H9 (cell line): ENCODE data around the gene CYB5RL. TPM values are rescaled to one million over a fixed set of nuclear protein-coding genes. Genes with fewer than 3 reads are reported as not detected.

Experiments used
- DNase-seq: peaks from one replicate; pipeline ENCODE4 v3.0.0-alpha.2; 2017
- H2AFZ ChIP-seq: one replicate; pipeline ENCODE4 v1.6.1; 2013; ENCODE audit warnings: mild to moderate bottlenecking, low read length, control low read depth, moderate library complexity
- H2AK5ac ChIP-seq: 2 replicates; pipeline ENCODE4 v1.6.1; 2013; ENCODE audit warnings: low read length, control low read depth, mixed read lengths; ENCODE audit not compliant: insufficient read length
- H2BK120ac ChIP-seq: one replicate; pipeline ENCODE4 v1.6.1; 2013; ENCODE audit warnings: low read depth, mild to moderate bottlenecking, low read length, control low read depth, inconsistent platforms; ENCODE audit not compliant: poor library complexity, severe bottlenecking
- H2BK12ac ChIP-seq: 2 replicates; pipeline ENCODE4 v1.6.1; 2013; ENCODE audit warnings: low read length, control low read depth, mixed read lengths, low read depth; ENCODE audit not compliant: insufficient read length
- H2BK15ac ChIP-seq: 2 replicates; pipeline ENCODE4 v1.6.1; 2013; ENCODE audit warnings: low read depth, low read length, control low read depth
- H2BK20ac ChIP-seq: one replicate; pipeline ENCODE4 v1.6.1; 2013; ENCODE audit warnings: low read depth, mild to moderate bottlenecking, low read length, control low read depth, inconsistent platforms; ENCODE audit not compliant: poor library complexity, severe bottlenecking
- H2BK5ac ChIP-seq: 2 replicates; pipeline ENCODE4 v1.6.1; 2013; ENCODE audit warnings: low read length, control low read depth, mixed read lengths; ENCODE audit not compliant: insufficient read length
- H3K14ac ChIP-seq: 2 replicates; pipeline ENCODE4 v1.6.1; 2013; ENCODE audit warnings: low read length, control low read depth; ENCODE audit not compliant: insufficient read depth
- H3K18ac ChIP-seq: 2 replicates; pipeline ENCODE4 v1.6.1; 2013; ENCODE audit warnings: low read depth, mild to moderate bottlenecking, mixed read lengths, low read length, control low read depth; ENCODE audit not compliant: insufficient read length
- H3K23ac ChIP-seq: 2 replicates; pipeline ENCODE4 v1.6.1; 2013; ENCODE audit warnings: low read length, control low read depth, mixed read lengths, low read depth; ENCODE audit not compliant: insufficient read length
- H3K23me2 ChIP-seq: 2 replicates; pipeline ENCODE4 v1.6.1; 2013; ENCODE audit warnings: low read depth, mild to moderate bottlenecking, mixed read lengths, low read length, control low read depth; ENCODE audit not compliant: insufficient read length, poor library complexity, severe bottlenecking
- H3K27ac ChIP-seq: 2 replicates; pipeline ENCODE4 v1.5.1; 2013; ENCODE audit warnings: low read length, control low read depth, mixed read lengths, low read depth; ENCODE audit not compliant: insufficient read length
- H3K27me3 ChIP-seq: 2 replicates; pipeline ENCODE4 v1.6.1; 2013; ENCODE audit warnings: low read length, control low read depth, inconsistent platforms; ENCODE audit not compliant: insufficient read depth
- H3K4ac ChIP-seq: 2 replicates; pipeline ENCODE4 v1.6.1; 2013; ENCODE audit warnings: low read depth, mild to moderate bottlenecking, control low read depth, inconsistent platforms, low read length, moderate library complexity
- H3K4me1 ChIP-seq: 2 replicates; pipeline ENCODE4 v1.6.1; 2013; ENCODE audit warnings: low read length, control low read depth, inconsistent platforms; ENCODE audit not compliant: insufficient read depth
- H3K4me2 ChIP-seq: 2 replicates; pipeline ENCODE4 v1.6.1; 2013; ENCODE audit warnings: low read length, control low read depth, mixed read lengths; ENCODE audit not compliant: insufficient read length, insufficient read depth
- H3K56ac ChIP-seq: 2 replicates; pipeline ENCODE4 v1.6.1; 2013; ENCODE audit warnings: low read depth, mild to moderate bottlenecking, mixed read lengths, low read length, control low read depth; ENCODE audit not compliant: insufficient read length
- H3K79me1 ChIP-seq: 2 replicates; pipeline ENCODE4 v1.6.1; 2013; ENCODE audit warnings: low read depth, mild to moderate bottlenecking, moderate library complexity, low read length, control low read depth, inconsistent platforms; ENCODE audit not compliant: insufficient read depth, poor library complexity, severe bottlenecking
- H3K79me2 ChIP-seq: 2 replicates; pipeline ENCODE4 v1.6.1; 2013; ENCODE audit warnings: low read length, control low read depth, inconsistent platforms; ENCODE audit not compliant: insufficient read depth
- H3K9ac ChIP-seq: 2 replicates; pipeline ENCODE4 v1.6.1; 2013; ENCODE audit warnings: low read length, control low read depth, mixed read lengths; ENCODE audit not compliant: insufficient read length; ENCODE audit errors: extremely low read depth
- H3K9me3 ChIP-seq: one replicate; pipeline ENCODE4 v1.6.1; 2013; ENCODE audit warnings: low read depth, low read length, inconsistent platforms; ENCODE audit not compliant: control insufficient read depth
- H3T11ph ChIP-seq: one replicate; pipeline ENCODE4 v1.6.1; 2013; ENCODE audit warnings: mild to moderate bottlenecking, low read length, control low read depth, inconsistent platforms
- H4K20me1 ChIP-seq: one replicate; pipeline ENCODE4 v1.6.1; 2013; ENCODE audit not compliant: control insufficient read depth, insufficient read length, insufficient read depth
- H4K5ac ChIP-seq: 2 replicates; pipeline ENCODE4 v1.6.1; 2013; ENCODE audit warnings: low read depth, mild to moderate bottlenecking, mixed read lengths, low read length, control low read depth; ENCODE audit not compliant: insufficient read length
- H4K8ac ChIP-seq: replicated peaks from 2 replicates; pipeline ENCODE4 v1.6.1; 2013; ENCODE audit warnings: low read length, control low read depth, mixed read lengths, low read depth; ENCODE audit not compliant: insufficient read length
- H4K91ac ChIP-seq: 2 replicates; pipeline ENCODE4 v1.6.1; 2013; ENCODE audit warnings: low read depth, mild to moderate bottlenecking, moderate library complexity, mixed read lengths, low read length, control low read depth; ENCODE audit not compliant: insufficient read length
- H3K27ac Mint-ChIP-seq, 3 experiments: 2 replicates in 2 of 3; 3 replicates in 1 of 3; pipeline ENCODE4 v1.8.0; 2020 to 2021; ENCODE audit warnings: mixed read lengths in 3 of 3, mild to moderate bottlenecking in 1 of 3, moderate library complexity in 1 of 3
- H3K27me3 Mint-ChIP-seq: 2 replicates; pipeline ENCODE4 v1.8.0; 2021; ENCODE audit warnings: low read depth, mild to moderate bottlenecking, moderate library complexity, mixed read lengths
- H3K36me3 Mint-ChIP-seq, 3 experiments: 2 replicates in 2 of 3; 3 replicates in 1 of 3; pipeline ENCODE4 v1.8.0; 2020 to 2021; ENCODE audit warnings: low read depth in 3 of 3, mixed read lengths in 3 of 3; ENCODE audit not compliant: insufficient read depth in 1 of 3
- H3K4me1 Mint-ChIP-seq, 2 experiments: 2 replicates each; pipeline ENCODE4 v1.8.0; 2020; ENCODE audit warnings: mixed read lengths in 2 of 2
- H3K4me3 Mint-ChIP-seq, 2 experiments: 2 replicates in 1 of 2; 3 replicates in 1 of 2; pipeline ENCODE4 v1.8.0; 2020 to 2021; ENCODE audit warnings: mild to moderate bottlenecking in 2 of 2, mixed read lengths in 2 of 2, moderate library complexity in 1 of 2
- H3K9me3 Mint-ChIP-seq, 2 experiments: 2 replicates in 1 of 2; 3 replicates in 1 of 2; pipeline ENCODE4 v1.8.0; 2020; ENCODE audit warnings: mild to moderate bottlenecking in 2 of 2, mixed read lengths in 2 of 2, moderate library complexity in 1 of 2
- CTCF ChIP-seq: fragments of 200-600 bp; sonication (generic); conservative IDR thresholded peaks from 3 replicates; pipeline ENCODE4 v1.8.0; 2021; ENCODE audit warnings: antibody characterized with exemption, mild to moderate bottlenecking
- WGBS: extraction: QIAGEN DNeasy Blood & Tissue Kit; methylation state at CpG from one replicate; pipeline ENCODE4 v1.1.7; 2013; ENCODE audit warnings: missing lambda C conversion rate, low lambda C conversion rate, mixed read lengths; ENCODE audit not compliant: insufficient read length; ENCODE audit errors: extremely low coverage; 5-methylcytosine and 5-hydroxymethylcytosine counted together
- total RNA-seq: library from RNA; stranded (reverse); gene quantifications from 2 replicates; pipeline ENCODE4 v1.2.1, GENCODE V29; 2021

The CYB5RL gene
- total RNA-seq, 1 experiment from 2014 or later: 12.6 TPM

GRCh38 chr1:54229281-54229891 is 29.6 kb upstream of the CYB5RL start:
- H3K23me2 ChIP-seq: no peaks in the 10 kb centered on the region
- H3K79me1 ChIP-seq: no peaks in the 10 kb centered on the region
- no peak overlapping the region for H3T11ph ChIP-seq
- no peaks in the 10 kb centered on the region for H3K27me3 ChIP-seq
- no peak overlapping the region for H4K5ac ChIP-seq
- H3K79me2 ChIP-seq: no peaks in the 10 kb centered on the region
- H2BK5ac ChIP-seq: no peak overlapping the region
- no CpG with 5 or more reads among the region's 11 CpGs for WGBS
- H3K27ac Mint-ChIP-seq: peak overlapping the region; percentile 76 to 89 (median 88); a peak in 5 of 7 replicates
- H3K9me3 Mint-ChIP-seq: peaks cover 2% of the 10 kb centered on the region in 2 experiments; a peak in 2 of 5 replicates
- no peaks in the 10 kb centered on the region for H3K9me3 ChIP-seq
- no peak overlapping the region for H3K4me2 ChIP-seq
- no peak overlapping the region for H3K9ac ChIP-seq
- H4K8ac ChIP-seq: no peak overlapping the region
- no peaks in the 10 kb centered on the region for H4K20me1 ChIP-seq
- H2BK20ac ChIP-seq: no peak overlapping the region
- no peak overlapping the region for H3K4ac ChIP-seq
- no peaks in the 10 kb centered on the region for H3K4me1 ChIP-seq
- H3K4me3 Mint-ChIP-seq: no peak overlapping the region
- no peaks in the 10 kb centered on the region for H3K27me3 Mint-ChIP-seq
- no peak overlapping the region for H3K27ac ChIP-seq
- no peak overlapping the region for H2AK5ac ChIP-seq
- no peak overlapping the region for H2AFZ ChIP-seq
- H3K4me1 Mint-ChIP-seq: peaks cover 17 to 24% of the 10 kb centered on the region in 2 experiments
- H3K14ac ChIP-seq: no peak overlapping the region
- H2BK12ac ChIP-seq: no peak overlapping the region
- H3K56ac ChIP-seq: no peak overlapping the region
- no peak for TF ChIP-seq CTCF
- DNase-seq: no peak
- peak overlapping the region; percentile 92; the same call in 1 of the 2 replicates for H2BK15ac ChIP-seq
- peaks cover 12 to 55% (median 46%) of the 10 kb centered on the region in 3 experiments; a peak in 6 of 7 replicates for H3K36me3 Mint-ChIP-seq
- H2BK120ac ChIP-seq: no peak overlapping the region
- no peak overlapping the region for H4K91ac ChIP-seq
- H3K18ac ChIP-seq: no peak overlapping the region
- no peak overlapping the region for H3K23ac ChIP-seq
